MCF 10A (cell line): ENCODE measurements around the gene MMP28. TPM values are rescaled to one million over a fixed set of nuclear protein-coding genes. Genes with fewer than 3 reads are reported as not detected.

ENCODE experiments used
- BruUV-seq: library from RNA; stranded (reverse); fragments of 400-500 nt; replicated peaks from 2 replicates; lab custom pipeline; 2021; lab: Mats Ljungman, UMichigan
- CTCF ChIA-PET: fragments of 300-600 bp; sonication (Branson Sonifier 250); formaldehyde crosslinking; extraction: SDS; loops from one replicate; lab custom pipeline; 2021; ENCODE audit warnings: antibody characterized with exemption, inconsistent platforms; lab: Yijun Ruan, JAX
- POLR2A ChIA-PET: fragments of 300-600, 350-650 bp; sonication (Branson Sonifier 250); formaldehyde crosslinking; extraction: SDS; loops from one replicate; lab custom pipeline; 2020; ENCODE audit warnings: antibody characterized with exemption, inconsistent platforms; lab: Yijun Ruan, JAX
- DNase-seq: peaks from one replicate; pipeline ENCODE4 v3.0.0-alpha.2; 2018; ENCODE audit not compliant: unreplicated experiment
- H3K27ac Mint-ChIP-seq: one replicate; pipeline ENCODE4 v1.8.0; 2022; ENCODE audit warnings: mild to moderate bottlenecking, low read depth, mixed read lengths; ENCODE audit not compliant: unreplicated experiment
- H3K27me3 Mint-ChIP-seq: one replicate; pipeline ENCODE4 v1.8.0; 2022; ENCODE audit warnings: mixed read lengths; ENCODE audit not compliant: insufficient read depth, unreplicated experiment
- H3K36me3 Mint-ChIP-seq: one replicate; pipeline ENCODE4 v1.8.0; 2022; ENCODE audit warnings: mild to moderate bottlenecking, moderate library complexity, mixed read lengths; ENCODE audit not compliant: insufficient read depth, unreplicated experiment
- H3K4me1 Mint-ChIP-seq: one replicate; pipeline ENCODE4 v1.8.0; 2022; ENCODE audit warnings: mixed read lengths; ENCODE audit not compliant: insufficient read depth, unreplicated experiment
- H3K4me3 Mint-ChIP-seq: one replicate; pipeline ENCODE4 v1.8.0; 2022; ENCODE audit warnings: mild to moderate bottlenecking, moderate library complexity, mixed read lengths; ENCODE audit not compliant: unreplicated experiment
- H3K9me3 Mint-ChIP-seq: one replicate; pipeline ENCODE4 v1.8.0; 2022; ENCODE audit warnings: mixed read lengths; ENCODE audit not compliant: unreplicated experiment
- intact Hi-C: fragments of 100-400 bp; cut with micrococcal nuclease; formaldehyde crosslinking; loops from 2 replicates; pipeline ENCODE4 v1.14.1; 2022
- total RNA-seq: library from RNA; stranded (reverse); gene quantifications from 2 replicates; pipeline ENCODE4 v1.2.3, GENCODE V29; 2022
- TF ChIP-seq, protein P1 (sequence below): fragments of 200-600 bp; IDR thresholded peaks from one replicate; pipeline ENCODE4 v1.8.0; 2022; ENCODE audit warnings: antibody characterized with exemption, mild to moderate bottlenecking; ENCODE audit not compliant: unreplicated experiment

The MMP28 gene
- total RNA-seq, 1 experiment from 2014 or later = 27.4 TPM

DNA sequence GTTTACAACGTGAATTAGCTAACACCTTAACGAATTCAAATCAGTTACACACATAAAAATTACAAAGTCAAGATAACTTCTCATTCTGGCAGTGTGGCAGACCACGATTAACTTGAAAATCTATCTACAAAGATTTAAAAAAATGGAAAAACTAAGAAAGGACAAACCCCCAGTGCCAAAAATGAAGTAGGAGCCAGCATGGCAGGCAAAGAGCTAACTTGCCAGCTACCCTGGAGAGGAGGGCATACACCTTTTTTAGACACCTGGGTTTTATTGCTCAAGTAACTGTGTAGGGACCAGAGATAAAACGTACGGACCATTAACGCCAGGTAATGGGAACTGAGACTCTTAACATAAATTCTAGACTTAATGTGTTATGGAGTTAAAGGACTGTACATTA lies 16.3 kb upstream of the MMP28 start:
- TF ChIP-seq, protein P1, sequence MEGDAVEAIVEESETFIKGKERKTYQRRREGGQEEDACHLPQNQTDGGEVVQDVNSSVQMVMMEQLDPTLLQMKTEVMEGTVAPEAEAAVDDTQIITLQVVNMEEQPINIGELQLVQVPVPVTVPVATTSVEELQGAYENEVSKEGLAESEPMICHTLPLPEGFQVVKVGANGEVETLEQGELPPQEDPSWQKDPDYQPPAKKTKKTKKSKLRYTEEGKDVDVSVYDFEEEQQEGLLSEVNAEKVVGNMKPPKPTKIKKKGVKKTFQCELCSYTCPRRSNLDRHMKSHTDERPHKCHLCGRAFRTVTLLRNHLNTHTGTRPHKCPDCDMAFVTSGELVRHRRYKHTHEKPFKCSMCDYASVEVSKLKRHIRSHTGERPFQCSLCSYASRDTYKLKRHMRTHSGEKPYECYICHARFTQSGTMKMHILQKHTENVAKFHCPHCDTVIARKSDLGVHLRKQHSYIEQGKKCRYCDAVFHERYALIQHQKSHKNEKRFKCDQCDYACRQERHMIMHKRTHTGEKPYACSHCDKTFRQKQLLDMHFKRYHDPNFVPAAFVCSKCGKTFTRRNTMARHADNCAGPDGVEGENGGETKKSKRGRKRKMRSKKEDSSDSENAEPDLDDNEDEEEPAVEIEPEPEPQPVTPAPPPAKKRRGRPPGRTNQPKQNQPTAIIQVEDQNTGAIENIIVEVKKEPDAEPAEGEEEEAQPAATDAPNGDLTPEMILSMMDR = no peak
- H3K27ac Mint-ChIP-seq = no peak overlapping the region
- H3K4me3 Mint-ChIP-seq = no peak overlapping the region
- POLR2A ChIA-PET = interaction anchor here (0.7 to 10.7 kb wide), 4 partner anchors 7 to 94 kb away, joined by 3 to 489 read pairs (median 86); partner anchors contain the start of gene MMP28
- H3K27me3 Mint-ChIP-seq = no peaks in the 10 kb centered on the region
- CTCF ChIA-PET = interaction anchor here (10.8 kb wide), 1 partner anchor 43 kb away, joined by 684 read pairs; the partner anchor contains the start of gene C17orf50
- no peak for DNase-seq
- H3K9me3 Mint-ChIP-seq = no peaks in the 10 kb centered on the region
- peaks cover 42% of the 10 kb centered on the region for H3K36me3 Mint-ChIP-seq
- peaks cover 29% of the 10 kb centered on the region for H3K4me1 Mint-ChIP-seq
- BruUV-seq = no TSS peak
- intact Hi-C loops = no loop called here

- no TSS peak for BruUV-seq
- intact Hi-C loops = loop anchor here (1.0 to 5.0 kb wide), 2 partner anchors 46 to 198 kb away; no protein-coding TSS in a partner anchor
- Mint-ChIP-seq H3K4me3 (peak overlapping the region; percentile 92), H3K27ac (peak overlapping the region; percentile 89), H3K4me1 (peaks cover 26% of the 10 kb centered on the region), H3K36me3 (peaks cover 31% of the 10 kb centered on the region), H3K9me3 (no peaks in the 10 kb centered on the region), H3K27me3 (no peaks in the 10 kb centered on the region)
- no peak for DNase-seq
- POLR2A ChIA-PET = interaction anchor here (0.7 to 10.7 kb wide), 17 partner anchors 8 to 736 kb away, joined by 3 to 489 read pairs (median 9); partner anchors contain the start of genes AP2B1, MMP28 and PEX12
- CTCF ChIA-PET = interaction anchor here (0.8 to 10.8 kb wide), 6 partner anchors 10 to 42 kb away, joined by 3 to 684 read pairs (median 5); partner anchors contain the start of genes C17orf50 and MMP28
- TF ChIP-seq, protein P1 = no peak
Observed at GRCh38 chr17:35809855-35810461, 14.5 kb upstream of the MMP28 start.

DNA sequence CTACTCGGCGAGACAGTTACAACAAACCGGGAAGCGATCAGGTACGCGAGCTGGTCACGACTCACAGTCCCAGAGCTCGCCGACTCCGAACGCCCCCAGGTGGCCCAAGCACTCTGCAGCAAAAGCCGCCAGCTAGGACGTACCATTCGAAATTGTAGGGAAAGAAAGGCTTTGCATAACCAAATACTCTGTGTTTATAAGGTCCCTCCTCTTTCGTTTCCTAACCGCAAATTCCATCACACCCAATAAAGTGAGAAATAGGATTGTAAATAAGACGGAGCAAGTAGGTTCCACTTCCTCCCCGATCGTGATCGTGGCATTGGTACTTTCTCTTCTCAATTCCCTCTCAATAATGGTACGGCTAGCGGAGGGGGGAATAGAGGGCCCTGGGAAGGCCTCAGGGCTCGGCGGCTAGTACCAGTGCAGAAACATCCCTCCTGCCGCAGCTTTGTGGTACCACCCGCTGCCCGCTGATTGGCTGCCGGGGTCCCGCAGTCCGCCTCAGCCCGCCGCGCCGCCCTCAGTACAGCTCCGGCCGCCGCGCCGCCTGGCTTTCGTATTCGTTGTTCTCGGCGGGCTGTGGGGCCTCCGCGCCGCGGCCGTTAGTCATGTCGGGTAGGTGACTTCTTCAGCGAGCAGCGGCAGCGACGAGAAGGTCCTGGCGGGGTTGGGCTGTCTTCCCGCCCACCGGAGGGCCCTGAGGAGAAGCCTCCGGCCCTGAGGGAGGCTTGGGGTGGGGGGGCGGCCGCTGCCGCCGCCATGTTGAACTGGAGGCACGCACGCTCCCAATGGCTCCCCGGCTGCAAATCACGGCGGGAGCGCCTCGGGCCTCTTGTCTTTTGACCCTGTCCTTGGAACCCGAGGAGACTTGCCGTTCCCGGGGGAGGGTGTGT lies 13.8 kb upstream of the MMP28 start, which contains the start of gene TAF15:
TAF15 (plus strand) TSS at position 523 of the 893 bp plus-strand sequence; CDS start at position 609, 86 bp downstream.
- POLR2A ChIA-PET = interaction anchor here (0.6 to 10.7 kb wide), 30 partner anchors 7 to 737 kb away, joined by 3 to 489 read pairs (median 4); partner anchors contain the start of genes AP2B1, C17orf50, MMP28 and PEX12

More for the DNA sequence above, 13.8 kb upstream of the MMP28 start, which contains the start of gene TAF15:
- H3K36me3 Mint-ChIP-seq = peaks cover 31% of the 10 kb centered on the region
- H3K27me3 Mint-ChIP-seq = no peaks in the 10 kb centered on the region
- no peaks in the 10 kb centered on the region for H3K9me3 Mint-ChIP-seq
- H3K27ac Mint-ChIP-seq = peak within 1 kb of the TSS; percentile 89
- DNase-seq = peak; percentile 99
- TF ChIP-seq, protein P1 = peak; percentile 33
- H3K4me1 Mint-ChIP-seq = peaks cover 30% of the 10 kb centered on the region
- CTCF ChIA-PET = interaction anchor here (0.6 to 10.8 kb wide), 21 partner anchors 8 to 1463 kb away, joined by 3 to 684 read pairs (median 4); partner anchors contain the start of genes C17orf50 and MMP28
- intact Hi-C loops = loop anchor here (1.0 to 5.0 kb wide), 2 partner anchors 45 to 197 kb away; no protein-coding TSS in a partner anchor
- BruUV-seq = no TSS peak
- peak within 1 kb of the TSS; percentile 92 for H3K4me3 Mint-ChIP-seq
